T-helper 1 cell treated with Interleukin-12 subunit alpha and Interleukin-12 subunit beta and Interleukin-4 antibody, amounts not matched to agents 30 ng/mL and 1 ng/mL, for 36 hours (primary cell): ENCODE results near the gene KCNA5. TPM values are rescaled to one million over a fixed set of nuclear protein-coding genes. Genes with fewer than 3 reads are reported as not detected.

Experiments used
- intact Hi-C: fragments of 100-400 bp; cut with micrococcal nuclease; formaldehyde crosslinking; loops from one replicate; pipeline ENCODE4 v1.15.1; 2024
- total RNA-seq: library from RNA; stranded (reverse); gene quantifications from 2 replicates; pipeline ENCODE4 v1.2.3, GENCODE V29; 2022

The KCNA5 gene
- total RNA-seq = not detected in 2 replicates

GRCh38 chr12:5043589-5044419 lies at the start of gene KCNA5:
TSS of gene KCNA5 (plus strand) at chr12:5043879. CDS start at chr12:5044148, 269 bp downstream.
- intact Hi-C loops = no loop called here

GRCh38 chr12:4994622-4995021 lies 49.1 kb upstream of the KCNA5 start:
- intact Hi-C loops = no loop called here

GRCh38 chr12:4996714-4997113 lies 47.0 kb upstream of the KCNA5 start:
- intact Hi-C loops = no loop called here

GRCh38 chr12:4997939-4998338 lies 45.7 kb upstream of the KCNA5 start:
- intact Hi-C loops = no loop called here

- intact Hi-C loops = no loop called here
Measured at GRCh38 chr12:5000204-5000603, 43.5 kb upstream of the KCNA5 start.

- intact Hi-C loops = no loop called here
Measured at GRCh38 chr12:5000658-5001385, 42.9 kb upstream of the KCNA5 start.

GRCh38 chr12:5003025-5003666 lies 40.5 kb upstream of the KCNA5 start:
- intact Hi-C loops = loop anchor here (1.0 kb wide), 1 partner anchor 146 kb away; no protein-coding TSS in a partner anchor

- intact Hi-C loops = no loop called here
Measured at GRCh38 chr12:5008661-5009060, 35.0 kb upstream of the KCNA5 start.

GRCh38 chr12:5010151-5010550 lies 33.5 kb upstream of the KCNA5 start:
- intact Hi-C loops = no loop called here

- intact Hi-C loops = no loop called here
Measured at GRCh38 chr12:5012337-5012736, 31.3 kb upstream of the KCNA5 start.

GRCh38 chr12:5013266-5013730 lies 30.4 kb upstream of the KCNA5 start:
- intact Hi-C loops = no loop called here

- intact Hi-C loops = no loop called here
Measured at GRCh38 chr12:5014269-5014668, 29.4 kb upstream of the KCNA5 start.

GRCh38 chr12:5015711-5016492 lies 27.8 kb upstream of the KCNA5 start:
- intact Hi-C loops = no loop called here

GRCh38 chr12:5016526-5016925 lies 27.2 kb upstream of the KCNA5 start:
- intact Hi-C loops = no loop called here

GRCh38 chr12:5017638-5018348 lies 25.9 kb upstream of the KCNA5 start:
- intact Hi-C loops = no loop called here

GRCh38 chr12:5018677-5019076 lies 25.0 kb upstream of the KCNA5 start:
- intact Hi-C loops = no loop called here

- intact Hi-C loops = loop anchor here (1.0 to 10.0 kb wide), 2 partner anchors 62 to 423 kb away; no protein-coding TSS in a partner anchor
Measured at GRCh38 chr12:5022025-5022424, 21.7 kb upstream of the KCNA5 start.

GRCh38 chr12:5022465-5023061 lies 21.1 kb upstream of the KCNA5 start:
- intact Hi-C loops = loop anchor here (1.0 to 10.0 kb wide), 2 partner anchors 62 to 422 kb away; no protein-coding TSS in a partner anchor

GRCh38 chr12:5023842-5024241 lies 19.8 kb upstream of the KCNA5 start:
- intact Hi-C loops = loop anchor here (10.0 kb wide), 1 partner anchor 421 kb away; no protein-coding TSS in a partner anchor
